Caco-2 (cell line): ENCODE results near the gene EIF3I. TPM values are rescaled to one million over a fixed set of nuclear protein-coding genes. Genes with fewer than 3 reads are reported as not detected.

Experiments used
- BruUV-seq: library from RNA; stranded (reverse); fragments of 400-500 nt; replicated peaks from 2 replicates; lab custom pipeline; 2021; lab: Mats Ljungman, UMichigan
- CTCF ChIA-PET: fragments of 300-600 bp; sonication (Branson Sonifier 250); formaldehyde crosslinking; loops from one replicate; lab custom pipeline; 2022; ENCODE audit warnings: antibody characterized with exemption; lab: Charles Lee
- POLR2A ChIA-PET: fragments of 300-600 bp; sonication (Branson Sonifier 250); formaldehyde crosslinking; loops from one replicate; lab custom pipeline; 2022; ENCODE audit warnings: antibody characterized with exemption; lab: Charles Lee
- DNase-seq, 2 experiments: peaks; one replicate each; pipeline versions ENCODE4 v3.0.0 to v3.0.0-alpha.2; 2020 to 2022
- H3K27me3 ChIP-seq: replicated peaks from 2 replicates; pipeline ENCODE4 v1.6.0; 2011; ENCODE audit warnings: low read length; ENCODE audit not compliant: control insufficient read depth, insufficient read depth
- H3K36me3 ChIP-seq: 2 replicates; pipeline ENCODE4 v1.5.1; 2011; ENCODE audit warnings: low read length; ENCODE audit not compliant: control insufficient read depth, insufficient read depth
- H3K4me1 ChIP-seq: fragments of 250-450 bp; sonication (Bioruptor Pico); 2 replicates; pipeline ENCODE4 v1.5.1; 2020; ENCODE audit warnings: mild to moderate bottlenecking
- H3K4me3 ChIP-seq: 2 replicates; pipeline ENCODE4 v1.5.1; 2011; ENCODE audit warnings: low read depth, mild to moderate bottlenecking, control low read depth, low read length
- H3K9me3 ChIP-seq: fragments of 250-450 bp; sonication (Bioruptor Pico); 2 replicates; pipeline ENCODE4 v1.5.1; 2020; ENCODE audit warnings: mild to moderate bottlenecking, moderate library complexity
- H3K27ac Mint-ChIP-seq: one replicate; pipeline ENCODE4 v1.8.0; 2022; ENCODE audit warnings: mixed read lengths; ENCODE audit not compliant: unreplicated experiment
- H3K27me3 Mint-ChIP-seq: one replicate; pipeline ENCODE4 v1.8.0; 2022; ENCODE audit warnings: mixed read lengths; ENCODE audit not compliant: insufficient read depth, unreplicated experiment
- H3K36me3 Mint-ChIP-seq: one replicate; pipeline ENCODE4 v1.8.0; 2022; ENCODE audit warnings: mild to moderate bottlenecking, mixed read lengths; ENCODE audit not compliant: insufficient read depth, unreplicated experiment
- H3K4me1 Mint-ChIP-seq: one replicate; pipeline ENCODE4 v1.8.0; 2022; ENCODE audit warnings: low read depth, mixed read lengths; ENCODE audit not compliant: unreplicated experiment
- H3K4me3 Mint-ChIP-seq: one replicate; pipeline ENCODE4 v1.8.0; 2022; ENCODE audit warnings: mild to moderate bottlenecking, moderate library complexity, mixed read lengths; ENCODE audit not compliant: unreplicated experiment
- H3K9me3 Mint-ChIP-seq: one replicate; pipeline ENCODE4 v1.8.0; 2022; ENCODE audit warnings: mixed read lengths; ENCODE audit not compliant: unreplicated experiment
- intact Hi-C: fragments of 100-400 bp; cut with micrococcal nuclease; formaldehyde crosslinking; loops from one replicate; pipeline ENCODE4 v1.10.0; 2022; ENCODE audit not compliant: unreplicated experiment
- total RNA-seq: library from RNA; stranded (reverse); gene quantifications from 2 replicates; pipeline ENCODE4 v1.2.3, GENCODE V29; 2022
- TF ChIP-seq, protein P1 (sequence below), 2 experiments: fragments of 200-600 bp in 1 of 2; IDR thresholded peaks; 1 replicate in 1 of 2; 2 replicates in 1 of 2; pipeline versions ENCODE4 v1.5.1 to v1.8.0; 2011 to 2022; ENCODE audit warnings: antibody characterized with exemption in 1 of 2, control low read depth in 1 of 2, inconsistent platforms in 1 of 2, low read depth in 1 of 2, low read length in 1 of 2, mild to moderate bottlenecking in 1 of 2, moderate library complexity in 1 of 2; ENCODE audit not compliant: insufficient read depth in 1 of 2, severe bottlenecking in 1 of 2, unreplicated experiment in 1 of 2

Gene EIF3I
- total RNA-seq, 1 experiment from 2014 or later, result 128 TPM

GRCh38 chr1:32197074-32197473, 25.1 kb upstream of the EIF3I start:
- no peak overlapping the region for H3K4me3 ChIP-seq
- H3K9me3 ChIP-seq, result no peaks in the 10 kb centered on the region
- H3K4me3 Mint-ChIP-seq, result no peak overlapping the region
- H3K9me3 Mint-ChIP-seq, result no peaks in the 10 kb centered on the region
- no TSS peak for BruUV-seq
- intact Hi-C loops, result no loop called here
- POLR2A ChIA-PET, result no interaction called here
- H3K27ac Mint-ChIP-seq, result no peak overlapping the region
- no peaks in the 10 kb centered on the region for H3K4me1 Mint-ChIP-seq
- H3K27me3 Mint-ChIP-seq, result no peaks in the 10 kb centered on the region
- peaks cover 52% of the 10 kb centered on the region for H3K36me3 Mint-ChIP-seq
- CTCF ChIA-PET, result interaction anchor here (0.7 kb wide), 1 partner anchor 408 kb away, joined by 3 read pairs; no protein-coding TSS in a partner anchor
- no peak for DNase-seq
- H3K36me3 ChIP-seq, result no peaks in the 10 kb centered on the region
- peaks cover 4% of the 10 kb centered on the region; the same call in 1 of the 2 replicates for H3K4me1 ChIP-seq
- H3K27me3 ChIP-seq, result no peaks in the 10 kb centered on the region
- TF ChIP-seq, protein P1, sequence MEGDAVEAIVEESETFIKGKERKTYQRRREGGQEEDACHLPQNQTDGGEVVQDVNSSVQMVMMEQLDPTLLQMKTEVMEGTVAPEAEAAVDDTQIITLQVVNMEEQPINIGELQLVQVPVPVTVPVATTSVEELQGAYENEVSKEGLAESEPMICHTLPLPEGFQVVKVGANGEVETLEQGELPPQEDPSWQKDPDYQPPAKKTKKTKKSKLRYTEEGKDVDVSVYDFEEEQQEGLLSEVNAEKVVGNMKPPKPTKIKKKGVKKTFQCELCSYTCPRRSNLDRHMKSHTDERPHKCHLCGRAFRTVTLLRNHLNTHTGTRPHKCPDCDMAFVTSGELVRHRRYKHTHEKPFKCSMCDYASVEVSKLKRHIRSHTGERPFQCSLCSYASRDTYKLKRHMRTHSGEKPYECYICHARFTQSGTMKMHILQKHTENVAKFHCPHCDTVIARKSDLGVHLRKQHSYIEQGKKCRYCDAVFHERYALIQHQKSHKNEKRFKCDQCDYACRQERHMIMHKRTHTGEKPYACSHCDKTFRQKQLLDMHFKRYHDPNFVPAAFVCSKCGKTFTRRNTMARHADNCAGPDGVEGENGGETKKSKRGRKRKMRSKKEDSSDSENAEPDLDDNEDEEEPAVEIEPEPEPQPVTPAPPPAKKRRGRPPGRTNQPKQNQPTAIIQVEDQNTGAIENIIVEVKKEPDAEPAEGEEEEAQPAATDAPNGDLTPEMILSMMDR (IDR thresholded peaks at IDR 0.05; ENCODE audit: insufficient read depth in 1 of 2, low read depth in 1 of 2, low read length in 1 of 2, severe bottlenecking in 1 of 2, unreplicated experiment in 1 of 2), result no peak

DNA sequence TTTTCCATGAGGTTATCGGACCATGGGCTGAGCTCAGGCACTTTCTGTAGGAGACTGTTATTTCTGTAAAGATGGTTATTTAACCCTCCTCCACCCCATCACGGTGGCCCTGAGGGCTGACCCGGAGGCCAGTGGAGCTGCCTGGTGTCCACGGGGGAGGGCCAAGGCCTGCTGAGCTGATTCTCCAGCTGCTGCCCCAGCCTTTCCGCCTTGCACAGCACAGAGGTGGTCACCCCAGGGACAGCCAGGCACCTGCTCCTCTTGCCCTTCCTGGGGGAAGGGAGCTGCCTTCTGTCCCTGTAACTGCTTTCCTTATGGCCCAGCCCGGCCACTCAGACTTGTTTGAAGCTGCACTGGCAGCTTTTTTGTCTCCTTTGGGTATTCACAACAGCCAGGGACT, 24.4 kb upstream of the EIF3I start:
- Histone ChIP-seq H3K9me3 (no peaks in the 10 kb centered on the region), H3K36me3 (no peaks in the 10 kb centered on the region), H3K4me1 (peaks cover 4% of the 10 kb centered on the region; the same call in 1 of the 2 replicates), H3K27me3 (no peaks in the 10 kb centered on the region), H3K4me3 (no peak overlapping the region)
- DNase-seq, result no peak
- intact Hi-C loops, result no loop called here
- H3K27me3 Mint-ChIP-seq, result no peaks in the 10 kb centered on the region
- TF ChIP-seq, protein P1 (IDR thresholded peaks at IDR 0.05; ENCODE audit: insufficient read depth in 1 of 2, low read depth in 1 of 2, low read length in 1 of 2, severe bottlenecking in 1 of 2, unreplicated experiment in 1 of 2), result no peak
- H3K27ac Mint-ChIP-seq, result no peak overlapping the region
- no peaks in the 10 kb centered on the region for H3K9me3 Mint-ChIP-seq
- H3K36me3 Mint-ChIP-seq, result peaks cover 47% of the 10 kb centered on the region
- no TSS peak for BruUV-seq
- no peaks in the 10 kb centered on the region for H3K4me1 Mint-ChIP-seq
- POLR2A ChIA-PET, result no interaction called here
- H3K4me3 Mint-ChIP-seq, result no peak overlapping the region
- CTCF ChIA-PET, result interaction anchor here (0.7 kb wide), 1 partner anchor 409 kb away, joined by 3 read pairs; no protein-coding TSS in a partner anchor

GRCh38 chr1:32198237-32199042, 23.8 kb upstream of the EIF3I start:
- Mint-ChIP-seq H3K27me3 (no peaks in the 10 kb centered on the region), H3K9me3 (no peaks in the 10 kb centered on the region), H3K4me1 (no peaks in the 10 kb centered on the region), H3K36me3 (peaks cover 42% of the 10 kb centered on the region), H3K27ac (no peak overlapping the region), H3K4me3 (no peak overlapping the region)
- intact Hi-C loops, result no loop called here
- POLR2A ChIA-PET, result no interaction called here
- Histone ChIP-seq H3K27me3 (no peaks in the 10 kb centered on the region), H3K4me3 (no peak overlapping the region), H3K4me1 (peaks cover 4% of the 10 kb centered on the region; the same call in 1 of the 2 replicates), H3K36me3 (no peaks in the 10 kb centered on the region), H3K9me3 (no peaks in the 10 kb centered on the region)
- BruUV-seq, result no TSS peak
- TF ChIP-seq, protein P1 (IDR thresholded peaks at IDR 0.05; ENCODE audit: insufficient read depth in 1 of 2, low read depth in 1 of 2, low read length in 1 of 2, severe bottlenecking in 1 of 2, unreplicated experiment in 1 of 2), result no peak
- CTCF ChIA-PET, result no interaction called here
- no peak for DNase-seq
